Thymus (tissue), 11 donors: ENCODE data around the gene FOXJ3. TPM values are rescaled to one million over a fixed set of nuclear protein-coding genes. Genes with fewer than 3 reads are reported as not detected.

Experiments used
- DNase-seq, 9 donors: peaks; one replicate each; pipeline ENCODE4 v3.0.0-alpha.2; 2013; ENCODE audit warnings: low spot score in 9 of 9, low read depth in 6 of 9, missing footprints in 1 of 9
- H3K27ac ChIP-seq, 2 donors: one replicate each; pipeline ENCODE4 v1.5.1; 2013; ENCODE audit warnings: control low read depth in 1 of 2, low read depth in 1 of 2, low read length in 1 of 2, mild to moderate bottlenecking in 1 of 2, moderate library complexity in 1 of 2
- H3K27me3 ChIP-seq, 2 donors: one replicate each; pipeline ENCODE4 v1.5.1; 2013; ENCODE audit warnings: low read length in 1 of 2; ENCODE audit not compliant: control insufficient read depth in 2 of 2, insufficient read depth in 1 of 2
- H3K36me3 ChIP-seq, 2 donors: one replicate each; pipeline ENCODE4 v1.5.1; 2013; ENCODE audit warnings: low read length in 1 of 2, mild to moderate bottlenecking in 1 of 2, moderate library complexity in 1 of 2; ENCODE audit not compliant: control insufficient read depth in 2 of 2, insufficient read depth in 2 of 2
- H3K4me1 ChIP-seq, 2 donors: one replicate each; pipeline ENCODE4 v1.5.1; 2013; ENCODE audit warnings: low read length in 2 of 2; ENCODE audit not compliant: control insufficient read depth in 2 of 2, insufficient read depth in 2 of 2
- H3K4me3 ChIP-seq, 2 donors: one replicate each; pipeline ENCODE4 v1.5.1; 2013; ENCODE audit warnings: low read length in 2 of 2, control low read depth in 1 of 2, mild to moderate bottlenecking in 1 of 2
- H3K9me3 ChIP-seq, 2 donors: one replicate each; pipeline ENCODE4 v1.5.1; 2013; ENCODE audit warnings: low read length in 1 of 2, mild to moderate bottlenecking in 1 of 2; ENCODE audit not compliant: control insufficient read depth in 2 of 2, insufficient read depth in 1 of 2
- WGBS: extraction: QIAGEN DNeasy Blood & Tissue Kit; methylation state at CpG from one replicate; pipeline ENCODE4 v1.1.7; 2013; 5-methylcytosine and 5-hydroxymethylcytosine counted together
- polyA plus RNA-seq: library from polyadenylated mRNA; stranded (reverse); fragments of 200-250 nt; gene quantifications from one replicate; pipeline ENCODE4 v1.2.3, GENCODE V29; 2013
- total RNA-seq: library from RNA; stranded (reverse); fragments of 120-200 nt; gene quantifications from one replicate; pipeline ENCODE4 v1.2.4, GENCODE V29; 2013
- donor health status: healthy.

Gene FOXJ3
- total and polyA plus RNA-seq, 2 donors = 19.7 to 20.8 TPM

- Histone ChIP-seq H3K27me3 (no peaks in the 10 kb centered on the region), H3K4me3 (no peak overlapping the region), H3K9me3 (no peaks in the 10 kb centered on the region), H3K4me1 (peaks cover 0 to 7% of the 10 kb centered on the region in 2 donors), H3K36me3 (no peaks in the 10 kb centered on the region), H3K27ac (no peak overlapping the region)
- WGBS = 97% methylated on average over 13 of the region's 13 CpGs
- DNase-seq = no peak
These were observed 180.3 kb downstream of the FOXJ3 start for GRCh38 chr1:42154685-42155084.

- peaks cover 0 to 7% of the 10 kb centered on the region in 2 donors for H3K4me1 ChIP-seq
- H3K9me3 ChIP-seq = no peaks in the 10 kb centered on the region
- no peaks in the 10 kb centered on the region for H3K36me3 ChIP-seq
- H3K4me3 ChIP-seq = no peak overlapping the region
- H3K27me3 ChIP-seq = no peaks in the 10 kb centered on the region
- DNase-seq = no peak
- 96% methylated on average over 6 of the region's 6 CpGs for WGBS
- no peak overlapping the region for H3K27ac ChIP-seq
These were observed 181.4 kb downstream of the FOXJ3 start for GRCh38 chr1:42153624-42154023.

GRCh38 chr1:42152907-42153600 lies 182.0 kb downstream of the FOXJ3 start, which contains the start of gene GUCA2B:
TSS of gene GUCA2B (plus strand) at chr1:42153410. CDS start at chr1:42153451, 41 bp downstream.
- Histone ChIP-seq H3K9me3 (no peaks in the 10 kb centered on the region), H3K27me3 (no peaks in the 10 kb centered on the region), H3K27ac (no peak within 1 kb of the TSS), H3K4me1 (peaks cover 0 to 7% of the 10 kb centered on the region in 2 donors), H3K36me3 (no peaks in the 10 kb centered on the region), H3K4me3 (no peak within 1 kb of the TSS)
- DNase-seq = no peak
- WGBS = 96% methylated on average over 12 of the region's 12 CpGs

GRCh38 chr1:42152119-42152518 lies 182.9 kb downstream of the FOXJ3 start:
- no peaks in the 10 kb centered on the region for H3K4me1 ChIP-seq
- H3K4me3 ChIP-seq = no peak overlapping the region
- no peaks in the 10 kb centered on the region for H3K36me3 ChIP-seq
- H3K9me3 ChIP-seq = no peaks in the 10 kb centered on the region
- no peaks in the 10 kb centered on the region for H3K27me3 ChIP-seq
- no peak for DNase-seq
- H3K27ac ChIP-seq = no peak overlapping the region
- WGBS = 90% methylated on average over 3 of the region's 3 CpGs

GRCh38 chr1:42150651-42151050 lies 184.4 kb downstream of the FOXJ3 start:
- peaks cover 0 to 3% of the 10 kb centered on the region in 2 donors for H3K4me1 ChIP-seq
- H3K9me3 ChIP-seq = no peaks in the 10 kb centered on the region
- no peak overlapping the region for H3K27ac ChIP-seq
- peaks cover 0 to under 1% of the 10 kb centered on the region in 2 donors for H3K27me3 ChIP-seq
- no peak overlapping the region for H3K4me3 ChIP-seq
- no peak for DNase-seq
- WGBS = 91% methylated on average over 5 of the region's 5 CpGs
- H3K36me3 ChIP-seq = no peaks in the 10 kb centered on the region

- 91% methylated on average over 1 of the region's 1 CpG for WGBS
- peaks cover 0 to 2% of the 10 kb centered on the region in 2 donors for H3K27me3 ChIP-seq
- no peak overlapping the region for H3K27ac ChIP-seq
- no peaks in the 10 kb centered on the region for H3K36me3 ChIP-seq
- peaks cover 0 to 22% of the 10 kb centered on the region in 2 donors for H3K4me1 ChIP-seq
- no peaks in the 10 kb centered on the region for H3K9me3 ChIP-seq
- DNase-seq = no peak
- H3K4me3 ChIP-seq = no peak overlapping the region
These were observed 186.9 kb downstream of the FOXJ3 start for GRCh38 chr1:42148166-42148565.

- Histone ChIP-seq H3K27me3 (peaks cover 0 to 2% of the 10 kb centered on the region in 2 donors), H3K27ac (no peak overlapping the region), H3K4me1 (peaks cover 0 to 25% of the 10 kb centered on the region in 2 donors), H3K4me3 (no peak overlapping the region), H3K36me3 (no peaks in the 10 kb centered on the region), H3K9me3 (no peaks in the 10 kb centered on the region)
- WGBS = 45% methylated on average over 19 of the region's 19 CpGs
- peak in 8 of 9 donors; percentile 24 to 75 (median 56) for DNase-seq
These were observed 188.3 kb downstream of the FOXJ3 start for GRCh38 chr1:42146626-42147320.

- H3K27ac ChIP-seq = no peak overlapping the region
- no peaks in the 10 kb centered on the region for H3K36me3 ChIP-seq
- peaks cover 0 to 2% of the 10 kb centered on the region in 2 donors for H3K27me3 ChIP-seq
- DNase-seq = no peak
- no peak overlapping the region for H3K4me3 ChIP-seq
- no peaks in the 10 kb centered on the region for H3K9me3 ChIP-seq
- 82% methylated on average over 41 of the region's 41 CpGs for WGBS
- peaks cover 0 to 25% of the 10 kb centered on the region in 2 donors for H3K4me1 ChIP-seq
These were observed 189.0 kb downstream of the FOXJ3 start for GRCh38 chr1:42145764-42146625.

GRCh38 chr1:42145389-42145716 lies 189.7 kb downstream of the FOXJ3 start:
- DNase-seq = no peak
- Histone ChIP-seq H3K4me3 (no peak overlapping the region), H3K9me3 (no peaks in the 10 kb centered on the region), H3K27ac (no peak overlapping the region), H3K4me1 (peaks cover 0 to 25% of the 10 kb centered on the region in 2 donors), H3K36me3 (no peaks in the 10 kb centered on the region), H3K27me3 (peaks cover 0 to 2% of the 10 kb centered on the region in 2 donors)
- WGBS = 41% methylated on average over 8 of the region's 8 CpGs
